IMR-90 (cell line): ENCODE measurements around the gene NAGPA. TPM values are rescaled to one million over a fixed set of nuclear protein-coding genes. Genes with fewer than 3 reads are reported as not detected.

Experiments
- ATAC-seq: fragments of 200-7000 bp; cut with Tn5 transposase; 2 replicates; pipeline ENCODE4 v1.9.1; 2020; ENCODE audit warnings: low read depth, mild to moderate bottlenecking, moderate library complexity
- BruUV-seq: library from RNA; stranded (reverse); fragments of 400-500 nt; replicated peaks from 2 replicates; lab custom pipeline; 2021; lab: Mats Ljungman, UMichigan
- CTCF ChIA-PET: fragments of 300-600 bp; formaldehyde crosslinking; extraction: SDS; loops from one replicate; lab custom pipeline; 2021; ENCODE audit warnings: antibody characterized with exemption; lab: Yijun Ruan, JAX
- POLR2A ChIA-PET: fragments of 300-600 bp; sonication (Branson Sonifier 250); formaldehyde crosslinking; loops from one replicate; lab custom pipeline; 2022; ENCODE audit warnings: antibody characterized with exemption; ENCODE audit not compliant: unreplicated experiment; lab: Charles Lee
- DNase-seq: peaks from one replicate; pipeline ENCODE4 v3.0.0; 2013
- H2AFZ ChIP-seq: replicated peaks from 2 replicates; pipeline ENCODE3; 2013; ENCODE audit warnings: low read length, mild to moderate bottlenecking; ENCODE audit not compliant: poor library complexity
- H2AK5ac ChIP-seq: 2 replicates; pipeline ENCODE4 v1.6.1; 2013; ENCODE audit warnings: low read depth, low read length, inconsistent platforms
- H2AK9ac ChIP-seq: replicated peaks from 2 replicates; pipeline ENCODE3; 2013; ENCODE audit warnings: mild to moderate bottlenecking, low read depth, low read length, moderate library complexity; ENCODE audit not compliant: poor library complexity
- H2BK120ac ChIP-seq: 2 replicates; pipeline ENCODE4 v1.6.1; 2013; ENCODE audit warnings: low read depth, low read length, inconsistent platforms
- H2BK15ac ChIP-seq: 3 replicates; pipeline ENCODE4 v1.6.1; 2013; ENCODE audit warnings: low read depth, low read length, inconsistent platforms
- H2BK20ac ChIP-seq: 2 replicates; pipeline ENCODE4 v1.6.1; 2013; ENCODE audit warnings: low read depth, mild to moderate bottlenecking, inconsistent platforms, low read length, moderate library complexity
- H2BK5ac ChIP-seq: 2 replicates; pipeline ENCODE4 v1.6.1; 2013; ENCODE audit warnings: mild to moderate bottlenecking, low read depth, low read length, inconsistent platforms; ENCODE audit not compliant: poor library complexity, severe bottlenecking
- H3K14ac ChIP-seq: replicated peaks from 2 replicates; pipeline ENCODE4 v1.6.1; 2013; ENCODE audit warnings: low read depth, low read length, inconsistent platforms
- H3K18ac ChIP-seq: 2 replicates; pipeline ENCODE4 v1.6.1; 2013; ENCODE audit warnings: low read depth, low read length, control low read depth
- H3K23ac ChIP-seq: 2 replicates; pipeline ENCODE4 v1.6.1; 2013; ENCODE audit warnings: low read depth, low read length, inconsistent platforms
- H3K27ac ChIP-seq: 2 replicates; pipeline ENCODE4 v1.5.1; 2013; ENCODE audit warnings: mild to moderate bottlenecking, control low read depth, low read length; ENCODE audit not compliant: insufficient read depth
- H3K27me3 ChIP-seq: 2 replicates; pipeline ENCODE4 v1.6.1; 2013; ENCODE audit warnings: low read length; ENCODE audit not compliant: control insufficient read depth, insufficient read depth
- H3K36me3 ChIP-seq: 2 replicates; pipeline ENCODE4 v1.6.1; 2013; ENCODE audit warnings: low read length, mixed read lengths; ENCODE audit not compliant: control insufficient read depth, insufficient read depth
- H3K4ac ChIP-seq: 2 replicates; pipeline ENCODE4 v1.6.1; 2013; ENCODE audit warnings: low read depth, low read length, inconsistent platforms
- H3K4me1 ChIP-seq: 2 replicates; pipeline ENCODE4 v1.6.1; 2013; ENCODE audit warnings: low read length, mixed read lengths; ENCODE audit not compliant: control insufficient read depth, insufficient read depth
- H3K4me2 ChIP-seq: 2 replicates; pipeline ENCODE4 v1.6.1; 2013; ENCODE audit warnings: low read depth, mild to moderate bottlenecking, control low read depth, low read length, moderate library complexity
- H3K4me3 ChIP-seq: 2 replicates; pipeline ENCODE4 v1.5.1; 2013; ENCODE audit warnings: low read depth, mild to moderate bottlenecking, control low read depth, low read length, moderate library complexity; ENCODE audit not compliant: insufficient read depth
- H3K56ac ChIP-seq: 2 replicates; pipeline ENCODE4 v1.6.1; 2013; ENCODE audit warnings: low read length, inconsistent platforms; ENCODE audit not compliant: insufficient read depth; ENCODE audit errors: extremely low read depth
- H3K79me1 ChIP-seq, 2 experiments: 2 replicates each; pipeline ENCODE4 v1.6.1; 2013; ENCODE audit warnings: low read length in 2 of 2, inconsistent platforms in 1 of 2, low read depth in 1 of 2
- H3K9ac ChIP-seq: 2 replicates; pipeline ENCODE4 v1.6.1; 2013; ENCODE audit warnings: low read depth, low read length, control low read depth
- H3K9me1 ChIP-seq: 2 replicates; pipeline ENCODE4 v1.6.1; 2013; ENCODE audit warnings: low read length, inconsistent platforms; ENCODE audit not compliant: insufficient read depth
- H3K9me3 ChIP-seq: 2 replicates; pipeline ENCODE4 v1.6.1; 2013; ENCODE audit warnings: low read length; ENCODE audit not compliant: control insufficient read depth, insufficient read depth
- H4K20me1 ChIP-seq: 2 replicates; pipeline ENCODE4 v1.6.1; 2013; ENCODE audit warnings: low read length, inconsistent platforms; ENCODE audit not compliant: insufficient read depth
- H4K5ac ChIP-seq: 2 replicates; pipeline ENCODE4 v1.6.1; 2013; ENCODE audit warnings: mild to moderate bottlenecking, low read depth, low read length, control low read depth
- H4K8ac ChIP-seq, 2 experiments: 2 replicates each; pipeline ENCODE4 v1.6.1; 2013; ENCODE audit warnings: low read depth in 2 of 2, low read length in 2 of 2, control low read depth in 1 of 2, inconsistent platforms in 1 of 2
- H4K91ac ChIP-seq: 2 replicates; pipeline ENCODE4 v1.6.1; 2013; ENCODE audit warnings: low read depth, low read length, inconsistent platforms; ENCODE audit not compliant: insufficient read depth
- BHLHE40 ChIP-seq: fragments of 150-350 bp; IDR thresholded peaks from 2 replicates; pipeline ENCODE4 v1.6.1; 2016; ENCODE audit warnings: mild to moderate bottlenecking, low read depth, low read length
- CEBPB ChIP-seq: IDR thresholded peaks from 2 replicates; pipeline ENCODE4 v1.6.1; 2012; ENCODE audit warnings: low read depth, low read length, improper control_type of control experiment
- CHD1 ChIP-seq: IDR thresholded peaks from 2 replicates; pipeline ENCODE4 v1.6.1; 2012; ENCODE audit warnings: low read depth, low read length, improper control_type of control experiment
- MAFK ChIP-seq: IDR thresholded peaks from 2 replicates; pipeline ENCODE4 v1.6.1; 2012; ENCODE audit warnings: low read depth, low read length, improper control_type of control experiment
- MAZ ChIP-seq: IDR thresholded peaks from 2 replicates; pipeline ENCODE4 v1.6.1; 2012; ENCODE audit warnings: low read depth, mild to moderate bottlenecking, low read length, improper control_type of control experiment, moderate library complexity, borderline replicate concordance
- MXI1 ChIP-seq: IDR thresholded peaks from 2 replicates; pipeline ENCODE4 v1.6.1; 2012; ENCODE audit warnings: low read depth, mild to moderate bottlenecking, low read length, moderate library complexity, borderline replicate concordance
- NFE2L2 ChIP-seq: fragments of 150-350 bp; IDR thresholded peaks from 2 replicates; pipeline ENCODE4 v1.6.1; 2016; ENCODE audit warnings: low read depth, mild to moderate bottlenecking, low read length
- RAD21 ChIP-seq: IDR thresholded peaks from 2 replicates; pipeline ENCODE4 v1.6.1; 2012; ENCODE audit warnings: low read length, improper control_type of control experiment
- RCOR1 ChIP-seq: IDR thresholded peaks from 2 replicates; pipeline ENCODE4 v1.6.1; 2012; ENCODE audit warnings: mild to moderate bottlenecking, low read length, improper control_type of control experiment; ENCODE audit not compliant: insufficient replicate concordance
- RFX5 ChIP-seq: IDR thresholded peaks from 2 replicates; pipeline ENCODE4 v1.8.0; 2012; ENCODE audit warnings: low read depth, mild to moderate bottlenecking, low read length, moderate library complexity
- SMC3 ChIP-seq: fragments of 150-350 bp; IDR thresholded peaks from 2 replicates; pipeline ENCODE4 v1.6.1; 2016; ENCODE audit warnings: low read depth, mild to moderate bottlenecking, antibody characterized with exemption, low read length, moderate library complexity
- USF2 ChIP-seq: fragments of 150-350 bp; IDR thresholded peaks from 2 replicates; pipeline ENCODE4 v1.6.1; 2017; ENCODE audit warnings: mild to moderate bottlenecking, antibody characterized with exemption, low read length, low read depth
- WGBS, 2 experiments: methylation state at CpG; one replicate each; pipeline versions ENCODE4 v1.1.5 to v1.1.7; 2013; ENCODE audit warnings: missing lambda C conversion rate in 2 of 2; ENCODE audit not compliant: insufficient read length in 1 of 2; ENCODE audit errors: extremely low coverage in 2 of 2; 5-methylcytosine and 5-hydroxymethylcytosine counted together
- dilution Hi-C: fragments of 300-500 bp; cut with HindIII; formaldehyde crosslinking; loops from one replicate; pipeline ENCODE4 v1.14.3; 2018; ENCODE audit warnings: low sequenced_read_pairs; ENCODE audit not compliant: unreplicated experiment
- in situ Hi-C: fragments of 300-500 bp; cut with MboI; formaldehyde crosslinking; loops from 3 replicates; pipeline ENCODE4 v1.14.3; 2019; ENCODE audit warnings: low sequenced_read_pairs, inconsistent platforms, mixed read lengths
- intact Hi-C: fragments of 100-400 bp; cut with micrococcal nuclease; formaldehyde crosslinking; loops from 2 replicates; pipeline ENCODE4 v1.10.0; 2022
- polyA plus RNA-seq, 3 experiments: library from polyadenylated mRNA; depleted of rRNA; stranded (reverse); fragments of >200 nt; gene quantifications; 2 replicates each; pipeline ENCODE4 v1.2.3, GENCODE V29; 2012; ENCODE audit warnings: low replicate concordance in 1 of 3
- total RNA-seq: library from RNA; depleted of rRNA; stranded (reverse); fragments of >200 nt; gene quantifications from 2 replicates; pipeline ENCODE4 v1.2.3, GENCODE V29; 2012
- TF ChIP-seq, protein P1 (sequence below): fragments of 150-350 bp; IDR thresholded peaks from 2 replicates; pipeline ENCODE4 v1.6.1; 2016; ENCODE audit warnings: low read depth, mild to moderate bottlenecking, low read length, moderate library complexity, borderline replicate concordance
- TF ChIP-seq, protein P2 (sequence below): conservative IDR thresholded peaks from 2 replicates; pipeline ENCODE4 v1.5.1; 2012; ENCODE audit warnings: mild to moderate bottlenecking, low read depth, low read length, improper control_type of control experiment

The NAGPA gene
- total and polyA plus RNA-seq, 2 of the 4 experiments (the other 2 are of a cell fraction) = 6.5 to 12.2 TPM

DNA sequence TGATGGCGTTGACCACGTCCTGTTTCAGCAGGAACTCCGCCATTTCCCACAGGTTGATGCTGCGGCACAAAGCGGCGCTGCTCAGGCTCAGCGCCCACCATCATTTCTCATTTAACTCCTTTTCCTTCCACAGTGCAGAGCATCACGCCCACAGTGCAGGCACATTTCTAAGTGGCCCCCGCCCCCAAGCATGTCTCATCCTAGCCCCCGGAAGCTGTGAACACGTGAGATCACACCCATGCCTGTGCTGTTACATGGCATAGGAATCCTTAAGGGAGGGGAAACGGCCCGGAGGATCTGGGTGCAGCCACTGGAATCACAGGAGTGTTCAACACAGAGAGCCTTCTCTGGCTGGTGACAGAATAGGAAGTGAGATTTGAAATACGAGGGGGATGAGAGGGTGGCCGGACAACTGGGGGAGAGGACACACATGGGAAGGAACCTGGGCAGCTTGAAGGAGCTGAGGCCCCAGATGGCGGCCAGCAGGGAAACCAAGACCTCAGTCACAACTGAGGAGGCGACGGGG is 4.7 kb downstream of the NAGPA start:
- BruUV-seq = no TSS peak
- Histone ChIP-seq H2BK5ac (no peak overlapping the region), H3K18ac (no peak overlapping the region), H3K27me3 (no peaks in the 10 kb centered on the region), H4K91ac (no peak overlapping the region), H3K4me1 (peaks cover 3% of the 10 kb centered on the region; the same call in 1 of the 2 replicates), H3K36me3 (0 out of 2 replicates have a peak, but pooled peaks cover 1% of the 10 kb centered on the region), H3K23ac (no peak overlapping the region), H3K9ac (no peak overlapping the region), H4K8ac (no peak overlapping the region), H4K5ac (no peak overlapping the region), H2AK5ac (no peak overlapping the region), H2BK20ac (no peak overlapping the region), H3K14ac (no peak overlapping the region), H2BK15ac (no peak overlapping the region), H3K56ac (no peak overlapping the region), H2AK9ac (no peak overlapping the region), H4K20me1 (no peaks in the 10 kb centered on the region), H3K4ac (no peak overlapping the region), H3K9me1 (peaks cover 5% of the 10 kb centered on the region; the same call in 1 of the 2 replicates), H3K4me3 (no peak overlapping the region), H3K79me1 (peaks cover 3 to 13% of the 10 kb centered on the region in 2 experiments; a peak in 2 of 4 replicates), H2AFZ (no peak overlapping the region), H2BK120ac (no peak overlapping the region), H3K9me3 (no peaks in the 10 kb centered on the region), H3K27ac (no peak overlapping the region), H3K4me2 (no peak overlapping the region)
- TF ChIP-seq MAFK = no peak
- no peak for TF ChIP-seq RCOR1
- TF ChIP-seq USF2 = no peak
- TF ChIP-seq MAZ = no peak
- no peak for TF ChIP-seq SMC3
- no peak for TF ChIP-seq RAD21
- TF ChIP-seq, protein P1, sequence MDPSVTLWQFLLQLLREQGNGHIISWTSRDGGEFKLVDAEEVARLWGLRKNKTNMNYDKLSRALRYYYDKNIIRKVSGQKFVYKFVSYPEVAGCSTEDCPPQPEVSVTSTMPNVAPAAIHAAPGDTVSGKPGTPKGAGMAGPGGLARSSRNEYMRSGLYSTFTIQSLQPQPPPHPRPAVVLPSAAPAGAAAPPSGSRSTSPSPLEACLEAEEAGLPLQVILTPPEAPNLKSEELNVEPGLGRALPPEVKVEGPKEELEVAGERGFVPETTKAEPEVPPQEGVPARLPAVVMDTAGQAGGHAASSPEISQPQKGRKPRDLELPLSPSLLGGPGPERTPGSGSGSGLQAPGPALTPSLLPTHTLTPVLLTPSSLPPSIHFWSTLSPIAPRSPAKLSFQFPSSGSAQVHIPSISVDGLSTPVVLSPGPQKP = no peak
- TF ChIP-seq NFE2L2 = no peak
- TF ChIP-seq BHLHE40 = no peak
- TF ChIP-seq CHD1 = no peak
- no peak for TF ChIP-seq RFX5
- no peak for TF ChIP-seq MXI1
- TF ChIP-seq CEBPB = no peak
- TF ChIP-seq, protein P2, sequence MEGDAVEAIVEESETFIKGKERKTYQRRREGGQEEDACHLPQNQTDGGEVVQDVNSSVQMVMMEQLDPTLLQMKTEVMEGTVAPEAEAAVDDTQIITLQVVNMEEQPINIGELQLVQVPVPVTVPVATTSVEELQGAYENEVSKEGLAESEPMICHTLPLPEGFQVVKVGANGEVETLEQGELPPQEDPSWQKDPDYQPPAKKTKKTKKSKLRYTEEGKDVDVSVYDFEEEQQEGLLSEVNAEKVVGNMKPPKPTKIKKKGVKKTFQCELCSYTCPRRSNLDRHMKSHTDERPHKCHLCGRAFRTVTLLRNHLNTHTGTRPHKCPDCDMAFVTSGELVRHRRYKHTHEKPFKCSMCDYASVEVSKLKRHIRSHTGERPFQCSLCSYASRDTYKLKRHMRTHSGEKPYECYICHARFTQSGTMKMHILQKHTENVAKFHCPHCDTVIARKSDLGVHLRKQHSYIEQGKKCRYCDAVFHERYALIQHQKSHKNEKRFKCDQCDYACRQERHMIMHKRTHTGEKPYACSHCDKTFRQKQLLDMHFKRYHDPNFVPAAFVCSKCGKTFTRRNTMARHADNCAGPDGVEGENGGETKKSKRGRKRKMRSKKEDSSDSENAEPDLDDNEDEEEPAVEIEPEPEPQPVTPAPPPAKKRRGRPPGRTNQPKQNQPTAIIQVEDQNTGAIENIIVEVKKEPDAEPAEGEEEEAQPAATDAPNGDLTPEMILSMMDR = no peak
- CTCF ChIA-PET = no interaction called here
- POLR2A ChIA-PET = no interaction called here
- no peak for ATAC-seq
- dilution Hi-C loops (no loop called here), in situ Hi-C loops (no loop called here), intact Hi-C loops (no loop called here)
- 100% methylated on average over 7 of the region's 18 CpGs; no CpG with 5 or more reads in 1 of the 2 experiments for WGBS, 2 experiments
- DNase-seq = no peak
